IPS DF 4.7 (cell line): ENCODE results near the gene CSTA.

Experiments
- DNase-seq: peaks from one replicate; pipeline ENCODE4 v3.0.0-alpha.2; 2013; ENCODE audit warnings: low spot score; ENCODE audit errors: extremely low read depth

The CSTA gene

GRCh38 chr3:122377975-122378374 lies 52.9 kb downstream of the CSTA start:
- no peak for DNase-seq

- no peak for DNase-seq
Observed at GRCh38 chr3:122382888-122383666, 58.0 kb downstream of the CSTA start, which contains the start of gene MIX23. Gene MIX23, minus strand, starts transcription at chr3:122383231. Its CDS starts 7 bp downstream, at chr3:122383224.

DNA sequence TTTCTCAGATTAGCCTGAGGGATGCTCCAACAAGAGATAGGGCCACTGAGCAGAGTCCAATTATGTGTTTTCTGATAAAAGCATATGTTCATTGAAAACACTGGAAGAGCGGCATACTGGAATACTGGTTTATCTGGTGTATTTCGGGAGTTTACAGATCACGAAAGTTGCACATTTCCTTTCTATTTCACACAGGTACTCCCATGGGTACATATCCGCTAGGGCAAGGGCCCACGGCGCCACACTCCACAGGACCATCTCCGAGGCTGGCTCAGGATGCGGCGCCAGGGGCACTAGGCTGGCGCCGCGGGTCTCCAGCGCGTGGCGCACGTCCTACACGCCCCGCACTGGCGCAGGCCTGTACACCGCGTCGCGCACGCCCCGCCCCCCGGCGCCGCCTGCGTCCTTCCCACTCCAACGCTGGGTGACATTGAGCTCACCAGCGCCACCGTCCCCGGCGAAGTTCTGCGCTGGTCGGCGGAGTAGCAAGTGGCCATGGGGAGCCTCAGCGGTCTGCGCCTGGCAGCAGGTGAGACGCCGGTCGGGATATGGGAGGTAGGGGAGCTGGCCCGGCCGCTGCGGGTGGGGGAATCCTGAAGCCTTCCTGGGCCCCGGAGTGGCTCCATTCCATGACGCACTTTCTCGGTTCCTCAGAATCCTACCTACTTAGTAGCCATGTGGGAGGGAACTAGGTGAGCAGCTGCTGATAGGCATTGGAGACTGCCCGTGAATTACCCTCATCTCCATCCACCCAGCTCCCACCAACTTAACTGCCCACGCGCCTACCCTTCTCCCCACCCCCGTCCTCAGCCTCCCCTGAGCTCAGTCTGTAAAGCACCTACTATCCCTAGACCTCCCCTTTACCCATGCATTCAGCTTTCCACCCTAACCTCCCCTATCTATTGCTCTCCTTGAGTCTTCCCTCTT lies 59.0 kb downstream of the CSTA start, which contains the start of gene FAM162A:
Gene FAM162A, plus strand, starts transcription at position 412 of the 927 bp plus-strand sequence. Its CDS starts 84 bp downstream, at position 496.
- no peak for DNase-seq

- DNase-seq, result no peak
Observed at GRCh38 chr3:122387709-122388108, 62.7 kb downstream of the CSTA start.

GRCh38 chr3:122389197-122389596 lies 64.1 kb downstream of the CSTA start:
- DNase-seq, result no peak

DNA sequence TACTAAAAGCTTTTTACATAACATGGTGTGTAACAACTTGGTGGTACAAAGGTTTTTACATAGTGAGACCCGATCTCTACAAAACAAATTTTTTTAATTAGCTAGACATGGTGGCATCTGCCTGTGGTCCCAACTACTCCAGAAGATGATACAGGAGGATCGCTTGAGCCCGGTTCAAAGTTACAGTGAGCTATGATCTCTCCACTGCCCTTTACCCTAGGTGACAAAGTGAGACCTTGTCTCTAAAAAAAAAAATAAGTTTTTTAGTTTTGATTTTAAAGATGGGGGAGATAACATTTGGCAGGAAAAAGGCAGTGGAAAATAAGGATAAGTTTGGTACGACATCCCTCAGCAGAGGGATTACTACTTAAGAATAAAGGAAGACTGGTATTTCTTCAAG lies 64.8 kb downstream of the CSTA start:
- no peak for DNase-seq

- DNase-seq, result no peak
Observed at GRCh38 chr3:122390665-122391064, 65.6 kb downstream of the CSTA start.
